IMR-90 (cell line): ENCODE measurements around the gene HPN.

Experiments
- BHLHE40 ChIP-seq: fragments of 150-350 bp; IDR thresholded peaks from 2 replicates; pipeline ENCODE4 v1.6.1; 2016; ENCODE audit warnings: mild to moderate bottlenecking, low read depth, low read length
- CEBPB ChIP-seq: IDR thresholded peaks from 2 replicates; pipeline ENCODE4 v1.6.1; 2012; ENCODE audit warnings: low read depth, low read length, improper control_type of control experiment
- CTCF ChIP-seq: conservative IDR thresholded peaks from 2 replicates; pipeline ENCODE4 v1.5.1; 2012; ENCODE audit warnings: mild to moderate bottlenecking, low read depth, low read length, improper control_type of control experiment
- ELK1 ChIP-seq: fragments of 150-350 bp; IDR thresholded peaks from 2 replicates; pipeline ENCODE4 v1.6.1; 2016; ENCODE audit warnings: low read depth, mild to moderate bottlenecking, low read length, moderate library complexity, borderline replicate concordance
- FOS ChIP-seq: fragments of 150-350 bp; IDR thresholded peaks from 2 replicates; pipeline ENCODE4 v1.6.1; 2016; ENCODE audit warnings: low read depth, low read length
- MAFK ChIP-seq: IDR thresholded peaks from 2 replicates; pipeline ENCODE4 v1.6.1; 2012; ENCODE audit warnings: low read depth, low read length, improper control_type of control experiment
- MXI1 ChIP-seq: IDR thresholded peaks from 2 replicates; pipeline ENCODE4 v1.6.1; 2012; ENCODE audit warnings: low read depth, mild to moderate bottlenecking, low read length, moderate library complexity, borderline replicate concordance
- NFE2L2 ChIP-seq: fragments of 150-350 bp; IDR thresholded peaks from 2 replicates; pipeline ENCODE4 v1.6.1; 2016; ENCODE audit warnings: low read depth, mild to moderate bottlenecking, low read length
- POLR2A ChIP-seq: IDR thresholded peaks from 2 replicates; pipeline ENCODE4 v1.6.1; 2012; ENCODE audit warnings: mild to moderate bottlenecking, low read depth, low read length
- RAD21 ChIP-seq: IDR thresholded peaks from 2 replicates; pipeline ENCODE4 v1.6.1; 2012; ENCODE audit warnings: low read length, improper control_type of control experiment
- RCOR1 ChIP-seq: IDR thresholded peaks from 2 replicates; pipeline ENCODE4 v1.6.1; 2012; ENCODE audit warnings: mild to moderate bottlenecking, low read length, improper control_type of control experiment; ENCODE audit not compliant: insufficient replicate concordance
- RFX5 ChIP-seq: IDR thresholded peaks from 2 replicates; pipeline ENCODE4 v1.8.0; 2012; ENCODE audit warnings: low read depth, mild to moderate bottlenecking, low read length, moderate library complexity
- SMC3 ChIP-seq: fragments of 150-350 bp; IDR thresholded peaks from 2 replicates; pipeline ENCODE4 v1.6.1; 2016; ENCODE audit warnings: low read depth, mild to moderate bottlenecking, antibody characterized with exemption, low read length, moderate library complexity
- USF2 ChIP-seq: fragments of 150-350 bp; IDR thresholded peaks from 2 replicates; pipeline ENCODE4 v1.6.1; 2017; ENCODE audit warnings: mild to moderate bottlenecking, antibody characterized with exemption, low read length, low read depth

- TF ChIP-seq RAD21 (no peak), USF2 (no peak), SMC3 (no peak), CTCF (no peak), CEBPB (no peak), POLR2A (no peak), RCOR1 (no peak), RFX5 (no peak), MXI1 (no peak), BHLHE40 (no peak), MAFK (no peak), FOS (no peak), ELK1 (no peak), NFE2L2 (no peak)
Measured at GRCh38 chr19:35055715-35056179, 14.2 kb downstream of the HPN start.
